A549 (cell line): ENCODE results near the gene TSPAN14. TPM values are rescaled to one million over a fixed set of nuclear protein-coding genes. Genes with fewer than 3 reads are reported as not detected.

Experiments
- ATAC-seq, 2 experiments: fragments of 200-7000 bp in 1 of 2; fragments of >200 bp in 1 of 2; cut with Nextera tagmentation in 1 of 2; cut with Tn5 transposase in 1 of 2; 3 replicates each; pipeline versions ENCODE4 v1.8.0 to v1.9.1; 2018 to 2020; ENCODE audit warnings: mild to moderate bottlenecking in 1 of 2, moderate library complexity in 1 of 2
- CTCF ChIA-PET: fragments of 300-600 bp; sonication (Branson Sonifier 250); formaldehyde crosslinking; extraction: SDS; loops from one replicate; lab custom pipeline; 2021; ENCODE audit warnings: antibody characterized with exemption, inconsistent platforms; lab: Yijun Ruan, JAX
- POLR2A ChIA-PET: fragments of 350-600 bp; formaldehyde crosslinking; extraction: SDS; loops from one replicate; lab custom pipeline; 2021; ENCODE audit warnings: antibody characterized with exemption, inconsistent platforms; lab: Yijun Ruan, JAX
- DNase-seq, 2 experiments: peaks; one replicate each; pipeline versions ENCODE4 v3.0.0 to v3.0.0-alpha.2; 2011 to 2016; ENCODE audit warnings: low read depth in 1 of 2, low spot score in 1 of 2
- FAIRE-seq: peaks from 2 replicates; lab custom pipeline; 2011; peaks lifted over from hg19 to GRCh38; lab: Jason Lieb, UNC
- H3K27ac ChIP-seq, 2 experiments: fragments of >200 bp; sonication (Bioruptor Twin); formaldehyde crosslinking; 3 replicates each; pipeline ENCODE4 v1.5.1; 2016 to 2017
- H3K4me1 ChIP-seq: fragments of >200 bp; sonication (Bioruptor Twin); formaldehyde crosslinking; 3 replicates; pipeline ENCODE4 v1.6.1; 2016
- H3K4me2 ChIP-seq: fragments of >200 bp; sonication (Bioruptor Twin); formaldehyde crosslinking; 3 replicates; pipeline ENCODE4 v1.6.1; 2016
- H3K4me3 ChIP-seq: fragments of >200 bp; sonication (Bioruptor Twin); formaldehyde crosslinking; 3 replicates; pipeline ENCODE4 v1.5.1; 2016
- H3K9me3 ChIP-seq: fragments of >200 bp; sonication (Bioruptor Twin); formaldehyde crosslinking; 3 replicates; pipeline ENCODE4 v1.6.1; 2016
- BHLHE40 ChIP-seq: IDR thresholded peaks from 2 replicates; pipeline ENCODE4 v1.6.1; 2012; ENCODE audit warnings: low read depth, low read length, inconsistent platforms
- CBX2 ChIP-seq: fragments of 200-600 bp; sonication (generic); IDR thresholded peaks from 2 replicates; pipeline ENCODE4 v1.6.1; 2016; ENCODE audit warnings: low read depth, mild to moderate bottlenecking, borderline replicate concordance
- CBX8 ChIP-seq: fragments of 200-600 bp; sonication (generic); IDR thresholded peaks from 2 replicates; pipeline ENCODE4 v1.6.1; 2016
- CEBPB ChIP-seq, 2 experiments: fragments of >200 bp in 1 of 2; sonication (Bioruptor Twin) in 1 of 2; formaldehyde crosslinking in 1 of 2; IDR thresholded peaks; 2 replicates each; pipeline ENCODE4 v1.6.1; 2012 to 2016
- CTCF ChIP-seq: fragments of >200 bp; sonication (Bioruptor Twin); formaldehyde crosslinking; IDR thresholded peaks from 3 replicates; pipeline ENCODE4 v1.5.1; 2016
- FOSB ChIP-seq: fragments of 250-450 bp; sonication (Bioruptor Pico); IDR thresholded peaks from 2 replicates; pipeline ENCODE4 v1.5.0; 2020; ENCODE audit warnings: mild to moderate bottlenecking, moderate library complexity
- FOXS1 ChIP-seq: fragments of 250-450 bp; sonication (Bioruptor Pico); IDR thresholded peaks from 2 replicates; pipeline ENCODE4 v1.5.0; 2020; ENCODE audit warnings: mild to moderate bottlenecking, moderate library complexity
- GATA3 ChIP-seq: IDR thresholded peaks from 2 replicates; pipeline ENCODE4 v1.6.1; 2012; ENCODE audit warnings: borderline replicate concordance
- HDAC2 ChIP-seq: fragments of 200-600 bp; sonication (generic); IDR thresholded peaks from 2 replicates; pipeline ENCODE4 v1.6.1; 2016
- HES2 ChIP-seq: fragments of >200 bp; sonication (Bioruptor Twin); formaldehyde crosslinking; IDR thresholded peaks from 2 replicates; pipeline ENCODE4 v1.6.1; 2016
- HOXA7 ChIP-seq: fragments of 250-450 bp; sonication (Bioruptor Pico); IDR thresholded peaks from 2 replicates; pipeline ENCODE4 v1.5.0; 2020; ENCODE audit warnings: mild to moderate bottlenecking, moderate library complexity
- HOXB5 ChIP-seq: fragments of 250-450 bp; sonication (Bioruptor Pico); IDR thresholded peaks from 2 replicates; pipeline ENCODE4 v1.5.0; 2020; ENCODE audit warnings: mild to moderate bottlenecking, moderate library complexity
- MAFK ChIP-seq: fragments of 450-650 bp; IDR thresholded peaks from 2 replicates; pipeline ENCODE4 v1.6.1; 2014; ENCODE audit not compliant: partially characterized antibody
- MAZ ChIP-seq: fragments of 150-350 bp; IDR thresholded peaks from 2 replicates; pipeline ENCODE4 v1.6.1; 2014; ENCODE audit warnings: antibody characterized with exemption, low read depth, low read length, borderline replicate concordance
- NR3C1 ChIP-seq: fragments of >200 bp; sonication (Bioruptor Twin); formaldehyde crosslinking; IDR thresholded peaks from 3 replicates; pipeline ENCODE4 v1.6.1; 2017
- POLR2AphosphoS2 ChIP-seq: conservative IDR thresholded peaks from 2 replicates; pipeline ENCODE4 v1.6.1; 2012; ENCODE audit warnings: low read length, improper control_type of control experiment, inconsistent platforms
- RAD21 ChIP-seq, 2 experiments: fragments of >200 bp in 1 of 2; sonication (Bioruptor Twin) in 1 of 2; formaldehyde crosslinking in 1 of 2; IDR thresholded peaks in 1 of 2; conservative IDR thresholded peaks in 1 of 2; 2 replicates in 1 of 2; 3 replicates in 1 of 2; pipeline ENCODE4 v1.6.1; 2012 to 2018; ENCODE audit warnings: inconsistent platforms in 1 of 2
- RCOR1 ChIP-seq: fragments of 150-350 bp; IDR thresholded peaks from 2 replicates; pipeline ENCODE4 v1.6.1; 2014; ENCODE audit warnings: antibody characterized with exemption, low read length, low read depth
- SMC3 ChIP-seq: fragments of >200 bp; sonication (Bioruptor Twin); formaldehyde crosslinking; IDR thresholded peaks from 3 replicates; pipeline ENCODE4 v1.6.1; 2018; ENCODE audit warnings: inconsistent platforms
- ZC3H11A ChIP-seq: fragments of 450-650 bp; IDR thresholded peaks from 2 replicates; pipeline ENCODE4 v1.6.1; 2014; ENCODE audit warnings: antibody characterized with exemption, mild to moderate bottlenecking
- WGBS: methylation state at CpG from one replicate; pipeline ENCODE4 v1.1.6; 2017; ENCODE audit errors: missing lambda C conversion rate; 5-methylcytosine and 5-hydroxymethylcytosine counted together
- polyA plus RNA-seq, 4 experiments: library from polyadenylated mRNA; depleted of rRNA in 3 of 4; stranded (reverse); fragments of >200 nt; fragmentation: RNase III in 1 of 4; extraction: RNeasy Plus Mini Kit Qiagen cat#74134 plus additional on column Dnase treatment in 1 of 4; gene quantifications; 2 replicates in 3 of 4; 3 replicates in 1 of 4; pipeline ENCODE4 v1.2.3, GENCODE V29; 2011 to 2017
- TF ChIP-seq, protein P1 (sequence below): IDR thresholded peaks from 2 replicates; pipeline ENCODE4 v1.6.1; 2012
- TF ChIP-seq, protein P2 (sequence below): fragments of 200-600 bp; sonication (generic); IDR thresholded peaks from 2 replicates; pipeline ENCODE4 v1.6.1; 2016; ENCODE audit warnings: antibody characterized with exemption, mild to moderate bottlenecking, moderate library complexity
- TF ChIP-seq, protein P3 (sequence below): IDR thresholded peaks from 2 replicates; pipeline ENCODE4 v1.6.1; 2012
- TF ChIP-seq, protein P4 (sequence below): IDR thresholded peaks from 2 replicates; pipeline ENCODE4 v1.6.1; 2012; ENCODE audit warnings: low read depth, borderline replicate concordance

TSPAN14 gene
- polyA plus RNA-seq, 2 of the 4 experiments (the other 2 are of a cell fraction), result 87.0 to 124 TPM

GRCh38 chr10:80442879-80443278 is 11.2 kb upstream of the TSPAN14 start (continued):
- TF ChIP-seq HOXB5 (CRISPR knock-in tag) (no peak), ZC3H11A (no peak), NR3C1 (no peak), HDAC2 (no peak), POLR2AphosphoS2 (no peak), HES2 (no peak), RCOR1 (no peak)

- TF ChIP-seq CTCF (peak; percentile 50; the same call in 2 of the 3 replicates), RAD21 (conservative IDR thresholded peaks at IDR 0.05 in 1 of 2, IDR thresholded peaks at IDR 0.05 in 1 of 2) (peak; percentile 55 to 60), FOXS1 (CRISPR knock-in tag) (no peak), SMC3 (peak; percentile 72)
- TF ChIP-seq, protein P1, sequence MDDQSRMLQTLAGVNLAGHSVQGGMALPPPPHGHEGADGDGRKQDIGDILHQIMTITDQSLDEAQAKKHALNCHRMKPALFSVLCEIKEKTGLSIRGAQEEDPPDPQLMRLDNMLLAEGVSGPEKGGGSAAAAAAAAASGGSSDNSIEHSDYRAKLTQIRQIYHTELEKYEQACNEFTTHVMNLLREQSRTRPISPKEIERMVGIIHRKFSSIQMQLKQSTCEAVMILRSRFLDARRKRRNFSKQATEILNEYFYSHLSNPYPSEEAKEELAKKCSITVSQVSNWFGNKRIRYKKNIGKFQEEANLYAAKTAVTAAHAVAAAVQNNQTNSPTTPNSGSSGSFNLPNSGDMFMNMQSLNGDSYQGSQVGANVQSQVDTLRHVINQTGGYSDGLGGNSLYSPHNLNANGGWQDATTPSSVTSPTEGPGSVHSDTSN, result no peak
- H3K4me2 ChIP-seq, result peak overlapping the region; percentile 18; the same call in 1 of the 3 replicates
- H3K27ac ChIP-seq, result peak overlapping the region; percentile 64 to 80
- H3K9me3 ChIP-seq, result no peaks in the 10 kb centered on the region
- DNase-seq (peak in 1 of 2 experiments; percentile 73), ATAC-seq (peak; percentile 83 to 91), FAIRE-seq (no peak)
- ChIA-PET POLR2A (interaction anchor here (1.0 to 2.1 kb wide), 3 partner anchors 29 to 62 kb away, joined by 5 to 8 read pairs (median 5); partner anchors contain the start of gene PRXL2A), CTCF (interaction anchor here (0.5 to 38.6 kb wide), 51 partner anchors 9 to 575 kb away, joined by 3 to 928 read pairs (median 8); partner anchors contain the start of genes PRXL2A, SH2D4B and TSPAN14)
- no peak overlapping the region for H3K4me3 ChIP-seq
- peaks cover 21% of the 10 kb centered on the region for H3K4me1 ChIP-seq
- 74% methylated on average over 6 of the region's 6 CpGs for WGBS
Observed at GRCh38 chr10:80443531-80443974, 10.6 kb upstream of the TSPAN14 start.

- CTCF ChIA-PET, result interaction anchor here (0.5 to 38.6 kb wide), 60 partner anchors 8 to 906 kb away, joined by 3 to 928 read pairs (median 6); partner anchors contain the start of genes PRXL2A, SH2D4B and TSPAN14
- POLR2A ChIA-PET, result interaction anchor here (1.0 to 2.1 kb wide), 4 partner anchors 9 to 61 kb away, joined by 3 to 8 read pairs (median 5); partner anchors contain the start of gene PRXL2A
- FAIRE-seq, result no peak
- no peak for DNase-seq
- H3K9me3 ChIP-seq, result no peaks in the 10 kb centered on the region
- peak overlapping the region; percentile 64 to 80 for H3K27ac ChIP-seq
- WGBS, result 63% methylated on average over 2 of the region's 2 CpGs
- TF ChIP-seq, protein P1, result no peak
- TF ChIP-seq NR3C1 (no peak), BHLHE40 (no peak), CBX2 (no peak), MAFK (no peak), HOXA7 (CRISPR knock-in tag) (no peak), MAZ (no peak), CEBPB (IDR thresholded peaks at IDR 0.05) (no peak), GATA3 (no peak), SMC3 (no peak), FOSB (CRISPR knock-in tag) (no peak), CBX8 (no peak), POLR2AphosphoS2 (no peak)
- TF ChIP-seq, protein P2, sequence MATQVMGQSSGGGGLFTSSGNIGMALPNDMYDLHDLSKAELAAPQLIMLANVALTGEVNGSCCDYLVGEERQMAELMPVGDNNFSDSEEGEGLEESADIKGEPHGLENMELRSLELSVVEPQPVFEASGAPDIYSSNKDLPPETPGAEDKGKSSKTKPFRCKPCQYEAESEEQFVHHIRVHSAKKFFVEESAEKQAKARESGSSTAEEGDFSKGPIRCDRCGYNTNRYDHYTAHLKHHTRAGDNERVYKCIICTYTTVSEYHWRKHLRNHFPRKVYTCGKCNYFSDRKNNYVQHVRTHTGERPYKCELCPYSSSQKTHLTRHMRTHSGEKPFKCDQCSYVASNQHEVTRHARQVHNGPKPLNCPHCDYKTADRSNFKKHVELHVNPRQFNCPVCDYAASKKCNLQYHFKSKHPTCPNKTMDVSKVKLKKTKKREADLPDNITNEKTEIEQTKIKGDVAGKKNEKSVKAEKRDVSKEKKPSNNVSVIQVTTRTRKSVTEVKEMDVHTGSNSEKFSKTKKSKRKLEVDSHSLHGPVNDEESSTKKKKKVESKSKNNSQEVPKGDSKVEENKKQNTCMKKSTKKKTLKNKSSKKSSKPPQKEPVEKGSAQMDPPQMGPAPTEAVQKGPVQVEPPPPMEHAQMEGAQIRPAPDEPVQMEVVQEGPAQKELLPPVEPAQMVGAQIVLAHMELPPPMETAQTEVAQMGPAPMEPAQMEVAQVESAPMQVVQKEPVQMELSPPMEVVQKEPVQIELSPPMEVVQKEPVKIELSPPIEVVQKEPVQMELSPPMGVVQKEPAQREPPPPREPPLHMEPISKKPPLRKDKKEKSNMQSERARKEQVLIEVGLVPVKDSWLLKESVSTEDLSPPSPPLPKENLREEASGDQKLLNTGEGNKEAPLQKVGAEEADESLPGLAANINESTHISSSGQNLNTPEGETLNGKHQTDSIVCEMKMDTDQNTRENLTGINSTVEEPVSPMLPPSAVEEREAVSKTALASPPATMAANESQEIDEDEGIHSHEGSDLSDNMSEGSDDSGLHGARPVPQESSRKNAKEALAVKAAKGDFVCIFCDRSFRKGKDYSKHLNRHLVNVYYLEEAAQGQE, result no peak
- TF ChIP-seq, protein P3, sequence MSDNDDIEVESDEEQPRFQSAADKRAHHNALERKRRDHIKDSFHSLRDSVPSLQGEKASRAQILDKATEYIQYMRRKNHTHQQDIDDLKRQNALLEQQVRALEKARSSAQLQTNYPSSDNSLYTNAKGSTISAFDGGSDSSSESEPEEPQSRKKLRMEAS, result no peak
- TF ChIP-seq, protein P4, sequence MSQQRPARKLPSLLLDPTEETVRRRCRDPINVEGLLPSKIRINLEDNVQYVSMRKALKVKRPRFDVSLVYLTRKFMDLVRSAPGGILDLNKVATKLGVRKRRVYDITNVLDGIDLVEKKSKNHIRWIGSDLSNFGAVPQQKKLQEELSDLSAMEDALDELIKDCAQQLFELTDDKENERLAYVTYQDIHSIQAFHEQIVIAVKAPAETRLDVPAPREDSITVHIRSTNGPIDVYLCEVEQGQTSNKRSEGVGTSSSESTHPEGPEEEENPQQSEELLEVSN, result no peak
- peaks cover 21% of the 10 kb centered on the region for H3K4me1 ChIP-seq
- peak; percentile 11 to 12; a peak in 3 of 6 replicates for ATAC-seq
- H3K4me3 ChIP-seq, result no peak overlapping the region
- H3K4me2 ChIP-seq, result peak overlapping the region; percentile 18; the same call in 2 of the 3 replicates
Observed at GRCh38 chr10:80444124-80444523, 10.0 kb upstream of the TSPAN14 start.
